Stimulated activated naive B cell treated with anti-CD40 and anti-IgM and Interleukin-4, amounts not matched to agents 10 μg/mL and 1 μg/mL and 100 μg/mL, for 72 hours (primary cell): Measurements from ENCODE around the gene SH3RF3.
A peak's percentile ranks its signal among the peaks of the same experiment; 100 is the strongest.

ENCODE experiments used
- ATAC-seq, 2 donors: fragments of 150-1000 bp; cut with Tn5 transposase; replicated peaks; 2 replicates each; pipeline ENCODE4 v1.10.0; 2021; ENCODE audit warnings: moderate library complexity in 1 of 2
- DNase-seq: peaks from one replicate; pipeline ENCODE4 v3.0.0; 2021
- H3K27ac Mint-ChIP-seq: one replicate; pipeline ENCODE4 v1.8.0; 2022; ENCODE audit warnings: mild to moderate bottlenecking, mixed read lengths
- H3K27me3 Mint-ChIP-seq, 2 donors: one replicate each; pipeline ENCODE4 v1.8.0; 2022; ENCODE audit warnings: mixed read lengths in 2 of 2
- H3K36me3 Mint-ChIP-seq, 2 donors: one replicate each; pipeline ENCODE4 v1.8.0; 2022; ENCODE audit warnings: mixed read lengths in 2 of 2, mild to moderate bottlenecking in 1 of 2
- H3K4me1 Mint-ChIP-seq, 2 donors: one replicate each; pipeline ENCODE4 v1.8.0; 2022; ENCODE audit warnings: mixed read lengths in 2 of 2, mild to moderate bottlenecking in 1 of 2
- H3K4me3 Mint-ChIP-seq, 2 donors: one replicate each; pipeline ENCODE4 v1.8.0; 2022; ENCODE audit warnings: mild to moderate bottlenecking in 2 of 2, mixed read lengths in 2 of 2, moderate library complexity in 1 of 2
- H3K9me3 Mint-ChIP-seq, 2 donors: one replicate each; pipeline ENCODE4 v1.8.0; 2022; ENCODE audit warnings: mixed read lengths in 2 of 2, mild to moderate bottlenecking in 1 of 2

Gene SH3RF3

GRCh38 chr2:109279243-109279860 lies 150.3 kb downstream of the SH3RF3 start:
- Mint-ChIP-seq H3K36me3 (no peaks in the 10 kb centered on the region), H3K9me3 (no peaks in the 10 kb centered on the region), H3K4me1 (peaks cover 0 to 6% of the 10 kb centered on the region in 2 donors), H3K27me3 (no peaks in the 10 kb centered on the region), H3K4me3 (no peak overlapping the region), H3K27ac (no peak overlapping the region)
- DNase-seq (no peak), ATAC-seq (no peak)

- H3K36me3 Mint-ChIP-seq = no peaks in the 10 kb centered on the region
- DNase-seq = no peak
Measured at GRCh38 chr2:109280804-109281203, 151.8 kb downstream of the SH3RF3 start.

GRCh38 chr2:109282360-109282759 lies 153.4 kb downstream of the SH3RF3 start:
- no peak for ATAC-seq
- no peak overlapping the region for H3K4me3 Mint-ChIP-seq
- no peaks in the 10 kb centered on the region for H3K36me3 Mint-ChIP-seq
- no peak for DNase-seq
- H3K27ac Mint-ChIP-seq = peak overlapping the region; percentile 21
- H3K27me3 Mint-ChIP-seq = no peaks in the 10 kb centered on the region
- peaks cover 0 to 4% of the 10 kb centered on the region in 2 donors for H3K4me1 Mint-ChIP-seq
- H3K9me3 Mint-ChIP-seq = no peaks in the 10 kb centered on the region

More at GRCh38 chr2:109280804-109281203, 151.8 kb downstream of the SH3RF3 start:
- no peak for ATAC-seq
- Mint-ChIP-seq H3K27ac (no peak overlapping the region), H3K9me3 (no peaks in the 10 kb centered on the region), H3K4me3 (no peak overlapping the region), H3K4me1 (peaks cover 0 to 3% of the 10 kb centered on the region in 2 donors), H3K27me3 (no peaks in the 10 kb centered on the region)

GRCh38 chr2:109282865-109283264 lies 153.9 kb downstream of the SH3RF3 start:
- no peak for DNase-seq
- Mint-ChIP-seq H3K4me3 (no peak overlapping the region), H3K9me3 (no peaks in the 10 kb centered on the region), H3K4me1 (peaks cover 0 to 4% of the 10 kb centered on the region in 2 donors), H3K27me3 (no peaks in the 10 kb centered on the region), H3K36me3 (no peaks in the 10 kb centered on the region), H3K27ac (no peak overlapping the region)
- ATAC-seq = no peak

GRCh38 chr2:109284826-109285225 lies 155.8 kb downstream of the SH3RF3 start:
- ATAC-seq = no peak
- no peaks in the 10 kb centered on the region for H3K36me3 Mint-ChIP-seq
- peaks cover 0 to 4% of the 10 kb centered on the region in 2 donors for H3K4me1 Mint-ChIP-seq

GRCh38 chr2:109285244-109285651 lies 156.2 kb downstream of the SH3RF3 start:
- peaks cover 0 to 4% of the 10 kb centered on the region in 2 donors for H3K4me1 Mint-ChIP-seq
- DNase-seq = no peak
- H3K9me3 Mint-ChIP-seq = no peaks in the 10 kb centered on the region
- ATAC-seq = peak; percentile 16 to 41
- H3K27ac Mint-ChIP-seq = no peak overlapping the region
- no peaks in the 10 kb centered on the region for H3K27me3 Mint-ChIP-seq
- H3K36me3 Mint-ChIP-seq = no peaks in the 10 kb centered on the region
- H3K4me3 Mint-ChIP-seq = no peak overlapping the region

More at GRCh38 chr2:109284826-109285225, 155.8 kb downstream of the SH3RF3 start:
- Mint-ChIP-seq H3K27ac (no peak overlapping the region), H3K4me3 (no peak overlapping the region), H3K9me3 (no peaks in the 10 kb centered on the region), H3K27me3 (no peaks in the 10 kb centered on the region)
- DNase-seq = no peak

GRCh38 chr2:109287413-109287812 lies 158.4 kb downstream of the SH3RF3 start:
- H3K27me3 Mint-ChIP-seq = no peaks in the 10 kb centered on the region
- no peak for DNase-seq
- H3K36me3 Mint-ChIP-seq = no peaks in the 10 kb centered on the region
- ATAC-seq = no peak
- H3K4me3 Mint-ChIP-seq = no peak overlapping the region
- no peak overlapping the region for H3K27ac Mint-ChIP-seq
- peaks cover 0 to 4% of the 10 kb centered on the region in 2 donors for H3K4me1 Mint-ChIP-seq
- H3K9me3 Mint-ChIP-seq = no peaks in the 10 kb centered on the region

GRCh38 chr2:109287838-109288237 lies 158.8 kb downstream of the SH3RF3 start:
- DNase-seq (no peak), ATAC-seq (no peak)
- H3K4me3 Mint-ChIP-seq = no peak overlapping the region
- H3K9me3 Mint-ChIP-seq = no peaks in the 10 kb centered on the region
- H3K27me3 Mint-ChIP-seq = no peaks in the 10 kb centered on the region
- peaks cover 0 to 4% of the 10 kb centered on the region in 2 donors for H3K4me1 Mint-ChIP-seq
- no peak overlapping the region for H3K27ac Mint-ChIP-seq
- H3K36me3 Mint-ChIP-seq = no peaks in the 10 kb centered on the region

- H3K27me3 Mint-ChIP-seq = no peaks in the 10 kb centered on the region
- DNase-seq (no peak), ATAC-seq (no peak)
- H3K27ac Mint-ChIP-seq = no peak overlapping the region
- no peaks in the 10 kb centered on the region for H3K9me3 Mint-ChIP-seq
- no peaks in the 10 kb centered on the region for H3K36me3 Mint-ChIP-seq
- no peak overlapping the region for H3K4me3 Mint-ChIP-seq
- H3K4me1 Mint-ChIP-seq = peaks cover 0 to 4% of the 10 kb centered on the region in 2 donors
Measured at GRCh38 chr2:109288544-109289368, 159.8 kb downstream of the SH3RF3 start.

- ATAC-seq = no peak
- peaks cover 0 to 2% of the 10 kb centered on the region in 2 donors for H3K9me3 Mint-ChIP-seq
- no peaks in the 10 kb centered on the region for H3K27me3 Mint-ChIP-seq
- no peak overlapping the region for H3K4me3 Mint-ChIP-seq
- H3K4me1 Mint-ChIP-seq = peaks cover 0 to 4% of the 10 kb centered on the region in 2 donors
- no peak overlapping the region for H3K27ac Mint-ChIP-seq
- no peak for DNase-seq
- peaks cover 0 to 2% of the 10 kb centered on the region in 2 donors for H3K36me3 Mint-ChIP-seq
Measured at GRCh38 chr2:109289504-109290222, 160.7 kb downstream of the SH3RF3 start.

GRCh38 chr2:109290887-109291643 lies 162.1 kb downstream of the SH3RF3 start:
- Mint-ChIP-seq H3K4me1 (peaks cover 0 to 6% of the 10 kb centered on the region in 2 donors), H3K9me3 (peaks cover 0 to 2% of the 10 kb centered on the region in 2 donors), H3K27ac (no peak overlapping the region), H3K36me3 (peaks cover 0 to 2% of the 10 kb centered on the region in 2 donors), H3K4me3 (no peak overlapping the region), H3K27me3 (no peaks in the 10 kb centered on the region)
- ATAC-seq = no peak
- no peak for DNase-seq

- no peak for ATAC-seq
- peaks cover 0 to 2% of the 10 kb centered on the region in 2 donors for H3K9me3 Mint-ChIP-seq
- H3K36me3 Mint-ChIP-seq = peaks cover 0 to 2% of the 10 kb centered on the region in 2 donors
- DNase-seq = no peak
- H3K4me1 Mint-ChIP-seq = peaks cover 0 to 6% of the 10 kb centered on the region in 2 donors
- H3K27me3 Mint-ChIP-seq = no peaks in the 10 kb centered on the region
- no peak overlapping the region for H3K27ac Mint-ChIP-seq
- H3K4me3 Mint-ChIP-seq = no peak overlapping the region
Measured at GRCh38 chr2:109292386-109292785, 163.4 kb downstream of the SH3RF3 start.

GRCh38 chr2:109293663-109294062 lies 164.7 kb downstream of the SH3RF3 start:
- H3K27ac Mint-ChIP-seq = no peak overlapping the region
- ATAC-seq (no peak), DNase-seq (no peak)
- peaks cover 0 to 2% of the 10 kb centered on the region in 2 donors for H3K9me3 Mint-ChIP-seq
- H3K27me3 Mint-ChIP-seq = no peaks in the 10 kb centered on the region
- H3K4me3 Mint-ChIP-seq = no peak overlapping the region
- H3K4me1 Mint-ChIP-seq = peaks cover 0 to 6% of the 10 kb centered on the region in 2 donors
- peaks cover 0 to 2% of the 10 kb centered on the region in 2 donors for H3K36me3 Mint-ChIP-seq

GRCh38 chr2:109294523-109294922 lies 165.5 kb downstream of the SH3RF3 start:
- H3K36me3 Mint-ChIP-seq = peaks cover 0 to 2% of the 10 kb centered on the region in 2 donors
- peaks cover 0 to 2% of the 10 kb centered on the region in 2 donors for H3K9me3 Mint-ChIP-seq
- ATAC-seq (no peak), DNase-seq (no peak)
- no peak overlapping the region for H3K4me3 Mint-ChIP-seq
- H3K27ac Mint-ChIP-seq = no peak overlapping the region
- no peaks in the 10 kb centered on the region for H3K27me3 Mint-ChIP-seq
- H3K4me1 Mint-ChIP-seq = peaks cover 0 to 6% of the 10 kb centered on the region in 2 donors
